HG02885 (cell line): ENCODE results near the gene ABCD4.

Experiments used
- ATAC-seq: cut with Tn5 transposase; IDR thresholded peaks from one replicate; pipeline ENCODE4 v1.9.1; 2021; ENCODE audit warnings: mild to moderate bottlenecking; ENCODE audit not compliant: unreplicated experiment, poor library complexity

ABCD4 gene

DNA sequence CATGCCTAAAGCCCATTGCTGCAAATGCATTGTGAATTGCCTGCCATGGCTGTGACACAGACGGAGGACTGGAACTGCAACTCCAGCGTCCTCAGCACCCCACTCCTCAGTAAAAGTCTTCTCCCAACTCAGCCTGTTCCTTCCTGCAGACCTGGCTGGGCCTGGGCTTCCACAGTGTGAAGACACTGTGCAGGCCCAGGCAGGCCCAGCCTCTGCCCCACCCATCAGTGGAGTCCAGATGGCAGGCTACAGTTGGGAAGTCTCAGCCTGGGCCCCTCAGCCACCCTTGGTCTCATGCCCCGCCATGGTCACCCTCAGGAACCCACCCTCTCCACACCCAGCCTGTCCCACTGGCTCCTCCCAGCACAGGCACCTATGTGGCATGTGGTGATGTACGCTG is 41.4 kb downstream of the ABCD4 start:
- no peak for ATAC-seq

DNA sequence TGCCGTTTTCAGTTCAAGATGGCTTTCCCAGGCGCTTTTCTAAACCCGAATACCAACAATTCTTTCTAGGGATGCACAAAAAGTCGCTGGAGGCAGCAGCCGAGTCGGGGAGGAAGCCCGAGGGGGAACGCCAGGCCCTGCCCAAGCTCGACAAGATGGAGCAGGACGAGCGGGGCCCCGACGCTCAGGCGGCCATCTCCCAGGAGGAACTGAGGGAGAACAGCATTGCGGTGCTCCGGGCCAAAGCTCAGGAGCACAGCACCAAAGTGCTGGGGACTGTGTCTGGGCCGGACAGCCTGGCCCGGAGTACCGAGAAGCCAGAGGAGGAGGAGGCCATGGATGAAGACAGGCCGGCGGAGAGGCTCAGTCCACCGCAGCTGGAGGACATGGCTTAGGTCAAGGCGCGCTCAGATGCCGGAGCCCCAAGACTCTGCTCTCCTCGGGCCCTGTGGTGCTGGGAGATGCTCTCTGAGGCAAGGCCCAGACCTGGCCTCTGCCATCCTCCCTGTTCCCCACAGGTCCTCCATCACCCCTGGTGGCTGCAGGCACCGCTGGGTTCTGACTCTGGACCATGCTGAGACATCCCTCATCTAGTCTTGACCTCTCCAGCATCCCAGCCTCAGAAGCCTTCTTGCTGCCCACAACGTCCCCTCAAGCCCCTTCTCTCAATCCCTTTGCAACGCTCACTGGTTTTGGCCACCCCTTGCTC is 42.1 kb downstream of the ABCD4 start:
- no peak for ATAC-seq

DNA sequence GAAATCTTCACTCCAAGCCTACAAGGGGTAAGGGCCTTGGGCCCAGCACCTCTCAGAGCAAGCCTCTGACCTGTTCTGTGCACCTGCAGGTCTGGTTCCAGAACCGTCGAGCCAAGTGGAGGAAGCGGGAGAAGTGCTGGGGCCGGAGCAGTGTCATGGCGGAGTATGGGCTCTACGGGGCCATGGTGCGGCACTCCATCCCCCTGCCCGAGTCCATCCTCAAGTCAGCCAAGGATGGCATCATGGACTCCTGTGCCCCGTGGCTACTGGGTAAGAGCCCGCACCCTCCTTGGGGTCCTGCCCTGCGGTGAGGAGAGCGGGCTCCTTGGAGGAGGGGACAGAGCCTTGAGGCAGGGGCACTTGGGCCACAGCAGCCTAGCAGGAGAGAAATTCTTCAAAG is 43.2 kb downstream of the ABCD4 start:
- no peak for ATAC-seq

DNA sequence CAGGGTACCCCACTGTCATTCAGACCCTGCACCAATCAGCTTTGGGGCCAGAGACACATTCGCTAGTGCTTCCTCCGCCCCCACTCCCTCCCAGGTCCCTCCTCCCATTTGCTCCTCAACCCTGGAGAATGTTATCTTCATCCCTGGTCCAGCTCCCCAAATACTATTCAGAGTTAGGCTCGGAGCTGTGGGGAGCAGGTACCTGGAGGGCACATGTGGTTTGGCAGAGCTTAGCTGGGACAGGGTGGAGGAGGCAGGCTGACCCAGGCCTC is 44.0 kb downstream of the ABCD4 start:
- no peak for ATAC-seq

DNA sequence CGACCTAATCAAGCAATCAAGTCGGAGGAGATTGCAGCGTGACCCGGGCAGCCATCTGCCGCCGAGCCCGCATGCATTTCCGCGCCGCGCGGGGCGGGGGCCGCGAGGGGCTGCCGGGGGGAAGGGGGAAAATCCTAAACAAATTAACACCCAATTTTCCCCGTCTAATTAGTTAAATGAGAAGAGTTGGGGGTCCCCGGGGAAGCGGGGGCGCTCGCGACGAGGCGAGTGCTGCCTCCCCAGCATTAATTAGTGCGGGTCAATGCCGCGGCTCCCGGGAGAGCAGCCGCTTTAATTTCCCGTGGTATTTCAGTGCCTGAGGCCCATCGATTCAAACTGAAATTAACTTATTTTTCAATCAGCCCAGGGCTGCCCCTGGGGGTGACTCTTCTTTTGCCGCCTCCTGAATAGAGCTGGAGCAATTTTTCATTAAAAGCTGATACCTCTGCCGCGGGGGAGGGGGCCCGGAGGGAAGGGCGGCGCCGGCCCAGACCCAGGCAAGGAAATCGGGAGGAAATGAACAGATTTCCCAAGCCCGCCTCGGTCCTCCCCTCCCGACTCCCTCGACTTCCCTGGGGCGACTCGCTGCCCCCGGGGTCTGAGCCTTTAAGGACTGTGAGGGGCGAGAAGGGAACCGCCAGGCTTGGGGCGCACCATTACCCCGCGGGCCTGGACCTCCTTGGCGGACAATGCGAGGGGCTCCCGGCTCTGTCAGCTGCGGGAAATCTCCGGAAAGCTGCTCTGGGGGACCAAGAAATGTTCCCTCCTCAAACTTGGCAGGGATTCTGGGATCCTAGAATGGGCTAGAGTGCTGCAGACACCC is 44.6 kb downstream of the ABCD4 start:
- ATAC-seq = no peak

DNA sequence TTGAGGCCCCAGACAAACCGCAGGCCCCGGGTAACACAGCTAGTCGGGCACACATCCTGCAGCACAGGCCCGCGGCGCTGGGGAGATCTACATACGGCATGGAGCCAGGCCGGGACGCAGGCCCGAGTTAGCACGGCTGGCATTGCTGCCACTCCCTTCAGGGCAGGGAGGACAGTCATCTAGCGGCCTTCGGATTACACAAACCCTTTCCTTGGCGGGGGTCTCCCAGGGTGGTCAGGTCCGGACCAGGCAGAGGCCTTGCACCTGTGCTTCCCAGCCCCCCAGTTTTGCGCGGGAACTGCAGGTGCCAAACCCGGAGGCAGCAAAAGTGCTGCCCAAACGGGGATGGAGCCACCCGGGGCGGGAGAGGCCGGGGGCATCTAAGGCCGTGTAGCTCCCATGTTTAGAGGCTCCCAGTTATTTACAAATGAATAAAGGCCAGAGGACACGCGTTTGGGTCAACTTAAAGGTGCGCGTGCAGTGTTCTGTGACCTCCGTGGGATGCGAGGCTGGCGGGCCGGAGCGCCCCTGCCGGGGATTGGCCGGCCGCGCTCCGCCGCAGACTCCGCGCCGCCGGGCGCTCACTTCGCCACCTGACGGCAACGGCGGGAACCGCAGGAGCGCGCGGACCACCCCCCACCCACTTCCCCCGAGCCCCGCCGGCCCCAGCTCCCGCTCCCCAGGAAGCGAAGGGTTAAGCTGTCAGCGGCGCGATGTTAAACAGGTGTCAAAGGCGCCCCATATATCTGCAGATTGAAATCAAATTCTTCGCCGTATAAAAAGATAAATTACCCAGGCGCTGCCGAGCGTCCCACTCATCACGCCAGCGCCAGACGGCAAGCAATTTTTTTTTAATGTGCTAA is 45.4 kb downstream of the ABCD4 start:
- ATAC-seq = peak; percentile 78

DNA sequence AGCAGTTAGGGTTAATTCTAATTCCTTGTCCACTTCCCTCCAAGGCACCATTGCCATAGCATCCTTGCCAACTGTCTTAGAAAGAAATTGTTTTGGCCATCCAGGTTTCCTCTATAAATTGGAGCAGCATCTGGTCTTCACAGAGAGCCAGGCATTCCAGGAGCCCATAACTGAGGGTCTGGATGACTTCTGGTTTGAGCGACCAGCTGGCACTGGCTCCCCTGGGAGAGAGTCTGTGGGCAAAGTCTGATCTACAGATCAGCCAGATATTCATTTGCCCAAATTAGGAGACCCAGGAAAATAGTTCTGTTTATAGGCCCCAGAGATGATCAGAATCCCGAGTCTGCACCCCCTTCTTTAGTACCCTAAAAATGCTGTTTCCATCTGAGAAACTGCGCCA is 47.5 kb downstream of the ABCD4 start:
- ATAC-seq = no peak

DNA sequence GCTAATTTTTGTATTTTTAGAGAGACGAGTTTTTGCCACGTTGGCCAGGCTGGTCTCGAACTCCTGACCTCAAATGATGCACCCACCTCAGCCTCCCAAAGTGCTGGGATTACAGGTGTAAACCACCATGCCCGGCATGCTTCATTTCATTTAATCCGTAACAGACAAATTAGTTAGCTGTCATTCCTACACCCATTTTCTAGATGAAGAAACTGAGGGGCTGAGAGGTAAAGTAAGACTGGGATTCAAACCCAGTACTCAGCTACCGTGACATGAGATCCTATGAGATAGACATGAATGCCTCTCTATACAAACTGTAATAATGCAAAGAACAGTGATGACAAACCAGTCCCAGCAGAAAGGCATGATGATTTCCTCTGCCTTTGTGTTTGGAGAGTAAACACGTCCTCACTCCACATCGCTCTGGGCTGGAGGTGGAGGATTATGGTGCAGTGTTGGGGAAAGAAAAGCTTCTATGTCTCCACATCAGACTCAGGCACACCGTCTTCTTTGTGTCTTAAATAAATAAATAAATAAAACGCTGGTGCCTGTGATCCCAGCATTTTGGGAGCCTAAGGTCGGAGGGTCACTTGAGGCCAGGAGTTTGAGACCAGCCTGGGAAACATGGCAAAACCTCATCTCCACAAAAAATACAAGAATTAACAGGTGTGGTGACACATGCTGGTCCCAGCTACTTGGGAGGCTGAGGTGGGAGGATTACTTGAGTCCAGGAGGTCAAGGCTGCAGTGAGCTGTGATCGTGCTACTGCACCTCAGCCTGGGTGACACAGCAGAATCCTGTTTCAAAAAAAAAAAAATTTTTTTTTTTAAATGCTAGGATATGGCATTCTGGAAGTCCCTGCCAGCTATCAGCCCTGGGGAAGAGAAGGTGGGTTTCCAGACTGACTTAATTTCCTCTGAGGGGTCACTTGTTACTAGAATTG is 53.0 kb downstream of the ABCD4 start:
- no peak for ATAC-seq

DNA sequence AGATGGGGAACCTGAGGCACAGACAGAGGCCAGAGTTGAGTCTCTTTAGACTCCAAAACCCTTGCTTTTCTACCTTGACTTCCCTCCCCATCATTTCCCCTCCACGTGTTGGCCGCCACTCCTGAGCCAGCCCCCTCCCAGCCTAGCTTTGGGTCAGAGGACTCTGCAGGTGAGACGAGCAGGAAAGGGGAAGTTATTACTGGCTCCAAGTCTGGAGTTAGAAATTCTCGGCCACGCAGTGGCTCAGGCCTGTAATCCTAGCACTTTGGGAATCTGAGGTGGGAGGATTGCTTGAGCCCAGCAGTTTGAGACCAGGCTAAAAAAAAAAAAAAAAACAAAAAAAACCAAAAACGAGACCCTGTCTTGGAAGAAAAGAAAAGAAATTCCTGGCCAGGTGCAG is 54.7 kb downstream of the ABCD4 start:
- ATAC-seq = no peak

DNA sequence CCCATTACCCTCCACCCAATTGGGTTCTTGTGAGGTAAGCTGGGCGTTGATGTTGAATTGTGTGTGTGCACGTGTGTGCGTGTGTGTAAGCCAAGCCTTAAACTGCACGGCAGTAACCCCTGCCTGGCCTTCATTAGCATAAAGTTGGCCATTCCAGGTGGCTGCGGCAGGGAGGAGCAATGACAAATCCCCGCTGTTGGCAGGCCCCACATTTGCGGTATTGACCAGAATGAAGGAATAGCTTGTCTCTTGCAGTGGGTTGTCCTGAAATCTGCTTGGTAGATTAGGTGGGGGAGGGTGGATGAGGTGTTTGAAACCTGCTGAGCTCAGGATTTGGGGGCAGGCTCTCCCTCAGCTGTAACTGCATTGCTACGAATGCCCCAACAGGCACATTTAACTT is 56.2 kb downstream of the ABCD4 start:
- ATAC-seq = no peak

DNA sequence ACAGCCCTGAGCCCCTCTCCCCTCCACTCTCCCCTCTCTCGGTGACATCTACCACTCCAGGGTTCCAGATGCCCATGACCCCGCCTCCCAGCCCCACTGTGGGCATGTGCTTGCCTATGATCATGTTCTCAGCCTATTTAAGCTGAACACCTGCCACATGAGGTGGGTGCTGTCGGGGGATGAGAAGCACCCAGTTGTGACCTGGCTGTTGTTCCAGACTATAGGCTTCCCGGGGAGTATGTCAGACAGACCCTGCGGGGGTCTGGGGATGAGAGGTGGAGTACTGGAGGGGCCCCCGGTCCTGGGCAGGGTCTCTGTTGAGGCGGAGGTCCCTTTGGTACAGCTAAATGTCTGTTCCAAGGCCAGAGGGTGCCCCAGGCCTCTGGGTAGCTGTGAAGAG is 57.4 kb downstream of the ABCD4 start:
- ATAC-seq = no peak

DNA sequence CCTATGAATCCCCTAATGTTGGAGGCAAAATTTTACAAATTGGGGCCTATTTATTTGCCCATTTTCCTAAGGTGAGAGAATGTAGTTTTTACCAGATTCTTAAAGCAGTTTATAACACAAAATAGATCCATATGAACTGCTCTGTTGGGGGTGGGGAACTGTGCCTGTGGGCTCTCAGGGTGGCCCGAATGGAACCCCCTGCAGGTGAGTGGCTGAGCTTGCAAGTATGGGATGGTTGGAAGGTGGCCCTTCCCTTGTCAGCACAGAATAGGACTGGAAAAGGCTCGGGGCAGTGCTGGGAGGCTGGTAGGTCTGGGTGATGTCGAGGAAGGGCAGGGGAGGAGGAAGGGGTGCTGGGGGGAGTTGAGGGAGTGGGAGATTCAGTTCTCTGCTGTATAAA is 58.6 kb downstream of the ABCD4 start:
- ATAC-seq = no peak

DNA sequence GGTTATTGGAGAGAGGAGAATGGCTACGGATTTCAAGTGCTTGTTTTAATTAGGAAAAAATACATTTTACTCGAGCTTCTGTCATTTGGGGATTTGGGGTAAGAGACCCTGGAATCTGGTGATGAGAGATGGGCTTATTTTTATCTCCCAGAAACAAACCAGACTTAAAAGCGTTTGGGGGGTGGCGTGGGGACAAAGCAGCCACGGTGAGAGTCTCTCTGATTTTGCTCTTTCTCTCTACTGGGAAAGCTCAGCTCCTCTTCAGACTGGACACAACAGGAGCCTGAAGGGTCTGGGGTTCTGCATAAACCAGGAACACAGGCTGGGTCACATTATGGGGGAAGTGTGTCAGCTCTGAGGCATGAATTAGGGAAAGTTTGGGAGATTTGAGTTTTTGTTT is 59.7 kb downstream of the ABCD4 start:
- no peak for ATAC-seq

DNA sequence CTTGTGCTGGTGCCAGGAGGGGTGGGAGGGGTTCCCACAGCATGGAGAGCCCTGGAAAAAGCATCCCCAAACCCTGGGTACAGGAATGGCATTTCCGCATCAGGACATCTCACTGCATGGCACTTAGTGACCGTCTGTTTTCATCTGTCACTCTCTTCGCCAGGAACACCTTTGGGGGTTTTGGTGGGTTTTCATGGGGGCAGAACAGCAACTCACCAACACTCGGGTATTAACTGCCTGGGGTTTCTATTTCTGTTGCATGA is 60.0 kb downstream of the ABCD4 start:
- ATAC-seq = no peak

DNA sequence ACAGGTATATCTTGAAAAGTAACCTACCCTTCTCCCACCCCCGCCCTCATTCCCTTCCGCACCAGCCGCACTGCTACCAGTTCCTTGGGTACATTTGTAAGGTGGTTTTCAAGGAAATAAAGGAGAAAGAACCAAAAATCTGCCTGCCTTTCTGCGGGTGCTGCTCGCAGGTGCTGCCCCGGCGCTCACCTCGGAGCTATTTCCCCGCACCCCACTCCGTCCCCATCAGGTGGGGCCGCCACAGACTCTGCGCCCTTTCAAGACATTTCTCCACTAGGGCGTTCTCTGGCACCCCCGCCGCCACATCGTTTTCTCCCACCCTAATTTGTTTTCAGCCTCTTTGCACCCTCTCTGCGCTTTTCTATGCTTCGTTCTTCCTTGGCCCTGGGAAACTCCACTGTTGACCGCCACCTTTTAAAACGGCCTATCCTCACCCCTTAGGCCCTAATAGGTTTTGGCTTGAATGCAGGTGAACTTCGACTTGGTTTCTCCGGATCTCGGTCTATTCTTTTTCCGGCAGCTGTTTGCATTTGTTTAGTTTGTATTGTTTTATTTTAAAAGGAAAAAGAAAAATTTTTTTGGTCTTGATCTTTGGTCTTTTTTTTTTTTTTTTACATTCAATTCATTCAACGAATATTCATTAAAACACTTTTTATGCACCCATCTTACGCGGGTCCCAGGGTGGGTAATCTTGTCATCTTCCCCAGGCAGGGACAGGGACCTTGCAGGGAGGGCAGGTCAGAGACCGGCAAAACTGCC is 60.5 kb downstream of the ABCD4 start:
- ATAC-seq = no peak

DNA sequence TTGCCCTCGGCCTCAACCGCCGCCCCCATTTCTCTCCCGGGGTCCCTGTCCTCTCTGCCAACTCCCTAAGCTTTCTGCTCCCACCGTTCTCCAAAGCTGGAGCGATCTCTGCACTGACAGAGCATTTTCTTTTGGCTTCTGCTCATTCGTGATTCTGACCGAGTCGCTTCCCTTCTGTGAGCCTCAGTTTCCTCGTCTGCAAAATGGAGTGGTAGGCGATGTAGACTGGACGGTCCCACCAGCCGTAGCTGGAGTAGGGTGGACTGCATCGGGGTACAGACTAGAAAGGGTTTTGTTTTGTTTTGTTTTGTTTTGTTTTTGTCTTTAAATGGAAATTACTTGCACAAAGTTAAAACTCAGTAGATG is 61.1 kb downstream of the ABCD4 start:
- ATAC-seq = no peak

DNA sequence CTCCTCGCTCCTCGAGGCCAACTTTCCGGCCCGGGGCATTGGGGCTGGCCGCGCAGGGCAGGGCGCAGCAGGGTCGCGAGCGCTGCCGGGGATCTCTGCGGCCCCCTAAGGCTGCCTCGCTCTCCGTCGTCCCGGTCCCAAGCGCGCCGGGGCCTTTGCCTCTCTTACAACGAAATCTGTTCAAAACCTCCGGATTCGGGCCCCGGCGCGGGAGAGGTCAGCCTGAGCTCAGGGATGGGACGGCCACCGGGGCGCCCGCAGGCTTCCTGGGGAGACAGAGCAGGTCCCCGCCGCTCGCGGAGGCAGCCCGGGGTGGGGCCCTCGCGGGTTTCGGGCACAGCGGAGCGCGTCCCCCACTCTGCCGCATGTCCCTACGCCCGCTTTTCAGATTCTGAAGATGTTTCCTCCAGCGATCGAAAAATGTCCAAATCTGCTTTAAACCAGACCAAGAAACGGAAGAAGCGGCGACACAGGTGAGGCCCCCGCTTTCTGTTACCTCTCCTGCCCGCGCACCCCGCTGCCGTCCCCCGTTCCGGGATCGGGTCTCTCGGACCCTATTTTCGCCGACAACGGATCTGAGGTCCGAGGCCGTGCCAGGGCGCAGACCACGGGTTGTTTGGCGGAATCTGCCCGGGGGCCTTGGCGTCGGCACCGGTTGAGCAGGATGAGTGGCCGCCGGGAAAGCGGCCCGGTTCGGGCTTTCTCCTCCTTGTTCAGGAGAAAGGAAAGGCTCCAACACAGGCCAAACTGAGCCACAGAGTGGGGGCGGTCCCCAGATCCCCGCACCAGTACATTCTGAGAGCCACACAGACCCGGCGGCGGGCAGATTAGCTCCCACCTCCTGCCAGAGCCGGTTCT is 61.7 kb downstream of the ABCD4 start:
- ATAC-seq = no peak

DNA sequence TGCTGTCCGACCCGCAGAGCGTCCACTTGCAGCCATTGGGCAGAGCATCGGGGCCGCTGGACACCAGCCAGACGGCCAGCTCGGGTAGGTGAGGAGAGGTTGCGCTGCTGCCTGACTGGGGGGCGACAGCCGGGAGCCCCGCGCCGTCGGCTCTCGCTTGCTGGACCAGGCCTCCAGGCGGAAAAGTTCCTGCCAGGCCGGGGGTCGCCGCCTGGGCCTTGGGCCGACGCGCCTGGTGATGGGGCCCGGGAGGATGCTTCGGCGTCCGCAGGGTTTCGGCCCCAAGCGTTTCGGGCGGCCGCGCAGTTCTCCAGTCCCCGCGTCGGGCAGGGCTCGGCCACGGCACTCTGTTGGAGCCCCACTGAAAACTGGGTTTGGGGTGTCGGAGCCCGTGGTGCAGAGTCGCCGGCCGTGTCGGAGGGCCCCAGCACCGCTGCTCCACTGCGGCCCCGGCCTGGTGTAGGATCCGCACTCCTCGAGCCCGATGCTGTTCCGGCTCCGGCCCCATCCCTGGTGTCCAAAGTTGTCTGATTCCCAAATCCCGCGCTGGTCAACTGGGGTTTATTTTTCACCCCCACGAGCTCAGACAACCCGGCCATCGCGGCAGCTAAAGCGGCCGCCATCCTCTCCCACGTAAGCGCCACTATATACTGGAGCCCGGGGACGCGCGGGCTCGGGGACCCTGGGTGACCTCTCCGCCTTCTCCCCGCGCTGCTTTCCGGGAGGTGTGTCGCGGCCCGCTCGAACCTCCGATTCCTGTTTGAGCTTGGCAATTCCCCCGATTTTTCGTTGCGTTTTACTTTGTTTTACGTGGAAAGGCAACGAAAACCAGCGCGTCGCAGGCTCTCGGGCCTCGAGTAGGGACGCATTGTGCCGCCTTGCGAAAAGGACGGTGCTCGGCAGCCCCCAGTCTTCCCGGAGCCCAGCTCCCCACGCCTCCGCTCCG is 62.6 kb downstream of the ABCD4 start:
- ATAC-seq = no peak
